Measurements from ENCODE around the gene RASSF6.

DNA sequence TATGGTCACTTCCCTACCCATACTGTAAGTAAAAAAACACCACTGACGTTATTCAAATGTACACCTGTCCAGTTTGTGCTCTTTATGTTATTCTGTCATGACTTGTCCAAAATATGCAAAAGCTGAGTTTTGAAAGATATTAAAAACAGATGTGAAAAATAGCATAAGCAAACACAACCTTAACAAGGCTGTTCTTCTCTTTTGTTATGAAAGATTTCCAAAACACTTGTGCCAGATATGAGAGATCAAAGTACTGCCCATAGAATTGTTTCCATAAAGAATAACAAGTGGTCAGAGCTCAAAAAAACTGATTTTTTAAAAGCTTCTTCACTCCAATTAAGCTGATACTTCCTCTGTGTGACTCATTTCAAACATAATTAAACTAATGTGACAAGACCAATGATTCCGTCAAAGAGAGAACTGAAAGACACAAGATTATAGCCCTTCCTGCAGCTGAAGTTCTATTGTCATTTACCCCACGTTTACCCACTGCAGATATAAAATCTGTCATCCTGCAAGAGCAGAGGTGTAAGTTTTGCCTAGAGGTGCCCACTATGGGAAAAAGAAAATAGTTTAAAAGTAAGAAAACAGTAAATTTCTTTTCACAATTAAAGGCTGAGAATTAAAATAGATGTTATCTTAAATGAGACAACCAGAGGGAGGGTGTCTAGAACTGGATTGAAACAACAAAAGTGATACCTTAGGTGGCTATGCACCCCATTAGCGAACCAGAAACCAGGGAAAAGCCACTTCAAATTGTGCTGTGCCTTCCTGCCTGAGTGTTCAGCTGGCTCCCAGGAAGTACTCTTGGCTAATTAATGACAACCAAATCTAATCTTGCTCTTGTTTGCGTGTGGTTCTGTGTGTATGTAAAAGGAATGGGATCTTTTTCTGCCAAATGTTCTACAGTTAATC, 30.1 kb downstream of the RASSF6 start:
- TF ChIP-seq POLR2A (IDR thresholded peaks at IDR 0.05): no peak
- TF ChIP-seq, protein P1, sequence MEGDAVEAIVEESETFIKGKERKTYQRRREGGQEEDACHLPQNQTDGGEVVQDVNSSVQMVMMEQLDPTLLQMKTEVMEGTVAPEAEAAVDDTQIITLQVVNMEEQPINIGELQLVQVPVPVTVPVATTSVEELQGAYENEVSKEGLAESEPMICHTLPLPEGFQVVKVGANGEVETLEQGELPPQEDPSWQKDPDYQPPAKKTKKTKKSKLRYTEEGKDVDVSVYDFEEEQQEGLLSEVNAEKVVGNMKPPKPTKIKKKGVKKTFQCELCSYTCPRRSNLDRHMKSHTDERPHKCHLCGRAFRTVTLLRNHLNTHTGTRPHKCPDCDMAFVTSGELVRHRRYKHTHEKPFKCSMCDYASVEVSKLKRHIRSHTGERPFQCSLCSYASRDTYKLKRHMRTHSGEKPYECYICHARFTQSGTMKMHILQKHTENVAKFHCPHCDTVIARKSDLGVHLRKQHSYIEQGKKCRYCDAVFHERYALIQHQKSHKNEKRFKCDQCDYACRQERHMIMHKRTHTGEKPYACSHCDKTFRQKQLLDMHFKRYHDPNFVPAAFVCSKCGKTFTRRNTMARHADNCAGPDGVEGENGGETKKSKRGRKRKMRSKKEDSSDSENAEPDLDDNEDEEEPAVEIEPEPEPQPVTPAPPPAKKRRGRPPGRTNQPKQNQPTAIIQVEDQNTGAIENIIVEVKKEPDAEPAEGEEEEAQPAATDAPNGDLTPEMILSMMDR (IDR thresholded peaks at IDR 0.05): no peak
